CD14-positive monocyte (primary cell): ENCODE results near the gene SMIM22. TPM values are rescaled to one million over a fixed set of nuclear protein-coding genes. Genes with fewer than 3 reads are reported as not detected.

ENCODE experiments used
- DNase-seq, 3 donors: peaks; one replicate each; pipeline ENCODE4 v3.0.0-alpha.2; 2011 to 2022
- H2AFZ ChIP-seq: 2 replicates; pipeline ENCODE4 v1.6.0; 2012; ENCODE audit warnings: mild to moderate bottlenecking, low read depth, low read length, inconsistent platforms; ENCODE audit not compliant: insufficient read depth, poor library complexity, severe bottlenecking
- H3K27ac ChIP-seq, 2 donors: 1 replicate in 1 of 2; 2 replicates in 1 of 2; pipeline ENCODE4 v1.5.1; 2012 to 2013; ENCODE audit warnings: low read length in 2 of 2, control low read depth in 1 of 2, inconsistent platforms in 1 of 2, low read depth in 1 of 2, mild to moderate bottlenecking in 1 of 2
- H3K27me3 ChIP-seq, 2 donors: one replicate each; pipeline versions ENCODE4 v1.6.0 to v1.6.1; 2011 to 2013; ENCODE audit warnings: low read length in 2 of 2; ENCODE audit not compliant: control insufficient read depth in 2 of 2, insufficient read depth in 2 of 2
- H3K36me3 ChIP-seq, 2 donors: replicated peaks in 1 of 2; 1 replicate in 1 of 2; 2 replicates in 1 of 2; pipeline versions ENCODE4 v1.5.1 to v1.6.1; 2012 to 2013; ENCODE audit warnings: low read length in 2 of 2, control low read depth in 1 of 2, inconsistent platforms in 1 of 2, mild to moderate bottlenecking in 1 of 2; ENCODE audit not compliant: insufficient read depth in 2 of 2, control insufficient read depth in 1 of 2
- H3K4me1 ChIP-seq, 2 donors: 1 replicate in 1 of 2; 2 replicates in 1 of 2; pipeline versions ENCODE4 v1.5.1 to v1.6.1; 2012 to 2013; ENCODE audit warnings: low read length in 2 of 2, control low read depth in 1 of 2, inconsistent platforms in 1 of 2, mild to moderate bottlenecking in 1 of 2, moderate library complexity in 1 of 2; ENCODE audit not compliant: insufficient read depth in 2 of 2, control insufficient read depth in 1 of 2
- H3K4me2 ChIP-seq: replicated peaks from 2 replicates; pipeline ENCODE3; 2012; ENCODE audit warnings: low read length, moderate library complexity, mild to moderate bottlenecking; ENCODE audit not compliant: poor library complexity, severe bottlenecking; ENCODE audit errors: extremely low read depth
- H3K4me3 ChIP-seq, 3 experiments: fragments of 200-600 bp in 1 of 3; sonication (generic) in 1 of 3; replicated peaks in 1 of 3; 1 replicate in 2 of 3; 2 replicates in 1 of 3; pipeline ENCODE4 v1.5.1; 2011 to 2013; ENCODE audit warnings: low read length in 3 of 3, mild to moderate bottlenecking in 3 of 3, control low read depth in 2 of 3, low read depth in 2 of 3, inconsistent platforms in 1 of 3, moderate library complexity in 1 of 3
- H3K79me2 ChIP-seq: 2 replicates; pipeline ENCODE4 v1.6.0; 2012; ENCODE audit warnings: mild to moderate bottlenecking, control low read depth, inconsistent platforms, low read length, moderate library complexity; ENCODE audit not compliant: insufficient read depth
- H3K9ac ChIP-seq: 2 replicates; pipeline ENCODE4 v1.6.0; 2017; ENCODE audit warnings: low read length, mild to moderate bottlenecking; ENCODE audit not compliant: insufficient read depth, poor library complexity, severe bottlenecking
- H3K9me3 ChIP-seq, 2 donors: replicated peaks in 1 of 2; 1 replicate in 1 of 2; 2 replicates in 1 of 2; pipeline versions ENCODE4 v1.5.1 to v1.6.1; 2012 to 2013; ENCODE audit warnings: low read length in 2 of 2, control low read depth in 1 of 2; ENCODE audit not compliant: control insufficient read depth in 1 of 2, insufficient read depth in 1 of 2
- H4K20me1 ChIP-seq: 2 replicates; pipeline ENCODE4 v1.6.0; 2012; ENCODE audit warnings: mild to moderate bottlenecking, low read length, control low read depth, moderate library complexity; ENCODE audit not compliant: insufficient read depth
- H3K27ac Mint-ChIP-seq, 7 donors: one replicate each; pipeline ENCODE4 v1.8.0; 2020; ENCODE audit warnings: mild to moderate bottlenecking in 7 of 7, mixed read lengths in 7 of 7, moderate library complexity in 6 of 7, inconsistent platforms in 2 of 7
- H3K27me3 Mint-ChIP-seq, 3 donors: one replicate each; pipeline ENCODE4 v1.8.0; 2021 to 2022; ENCODE audit warnings: low read depth in 3 of 3, mild to moderate bottlenecking in 3 of 3, mixed read lengths in 3 of 3, moderate library complexity in 3 of 3, inconsistent platforms in 1 of 3
- H3K36me3 Mint-ChIP-seq, 2 donors: one replicate each; pipeline ENCODE4 v1.8.0; 2020; ENCODE audit warnings: mixed read lengths in 2 of 2, inconsistent platforms in 1 of 2, mild to moderate bottlenecking in 1 of 2
- H3K4me1 Mint-ChIP-seq: one replicate; pipeline ENCODE4 v1.8.0; 2020; ENCODE audit warnings: mild to moderate bottlenecking, mixed read lengths
- H3K4me3 Mint-ChIP-seq, 2 donors: one replicate each; pipeline ENCODE4 v1.8.0; 2020; ENCODE audit warnings: mild to moderate bottlenecking in 2 of 2, mixed read lengths in 2 of 2, moderate library complexity in 1 of 2
- H3K9me3 Mint-ChIP-seq, 7 donors: one replicate each; pipeline ENCODE4 v1.8.0; 2020 to 2022; ENCODE audit warnings: mixed read lengths in 7 of 7, mild to moderate bottlenecking in 6 of 7, moderate library complexity in 6 of 7, inconsistent platforms in 2 of 7
- WGBS: methylation state at CpG from one replicate; pipeline ENCODE4 v1.1.5; 2013; ENCODE audit warnings: missing lambda C conversion rate; ENCODE audit not compliant: insufficient coverage; 5-methylcytosine and 5-hydroxymethylcytosine counted together
- intact Hi-C, 2 donors: fragments of 100-400 bp; cut with micrococcal nuclease; formaldehyde crosslinking; loops; one replicate each; pipeline versions ENCODE4 v1.15.0 to v1.15.1; 2023
- polyA plus RNA-seq, 3 donors: library from polyadenylated mRNA; depleted of rRNA in 1 of 3; unstranded in 2 of 3; stranded (reverse) in 1 of 3; fragments of 300-500 nt in 2 of 3; fragments of >200 nt in 1 of 3; fragmentation: Illumina TruSeq in 2 of 3; gene quantifications; 1 replicate in 2 of 3; 2 replicates in 1 of 3; pipeline ENCODE4 v1.2.3, GENCODE V29; 2012 to 2021
- TF ChIP-seq, protein P1 (sequence below): fragments of 200-600 bp; IDR thresholded peaks from one replicate; pipeline ENCODE4 v1.8.0; 2022; ENCODE audit warnings: antibody characterized with exemption, mild to moderate bottlenecking

Gene SMIM22
- polyA plus RNA-seq, 3 donors, result not detected

DNA sequence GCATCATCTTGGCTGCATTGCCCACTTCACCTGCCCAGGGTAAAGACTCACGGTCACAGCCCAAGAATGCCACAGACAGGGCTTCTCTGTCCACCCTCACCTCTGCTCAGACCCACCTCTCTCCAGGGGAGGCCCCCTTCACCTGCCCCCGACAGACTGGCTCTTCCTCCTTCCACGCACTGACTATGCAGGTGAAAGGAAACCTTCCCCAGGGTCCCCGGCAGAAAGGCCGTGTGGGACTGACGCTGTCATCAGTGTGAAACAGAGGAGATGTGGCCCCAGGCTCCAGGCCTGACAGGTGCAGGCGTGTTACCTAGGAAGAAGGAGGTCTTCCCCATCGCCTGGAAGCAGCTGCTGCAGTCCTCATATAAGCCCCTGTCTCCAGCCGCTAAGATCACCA, 16.6 kb downstream of the SMIM22 start:
- no peaks in the 10 kb centered on the region for H3K4me1 Mint-ChIP-seq
- no peak overlapping the region for H3K4me3 Mint-ChIP-seq
- H3K27ac Mint-ChIP-seq, result peak overlapping the region in 2 of 7 donors; percentile 54 to 87
- intact Hi-C loops, result no loop called here
- H3K9me3 ChIP-seq, result no peaks in the 10 kb centered on the region
- H3K4me3 ChIP-seq, result no peak overlapping the region
- WGBS, result 97% methylated on average over 5 of the region's 9 CpGs
- peaks cover 69 to 97% of the 10 kb centered on the region in 2 donors for H3K36me3 Mint-ChIP-seq
- no peaks in the 10 kb centered on the region for H3K4me1 ChIP-seq
- TF ChIP-seq, protein P1, sequence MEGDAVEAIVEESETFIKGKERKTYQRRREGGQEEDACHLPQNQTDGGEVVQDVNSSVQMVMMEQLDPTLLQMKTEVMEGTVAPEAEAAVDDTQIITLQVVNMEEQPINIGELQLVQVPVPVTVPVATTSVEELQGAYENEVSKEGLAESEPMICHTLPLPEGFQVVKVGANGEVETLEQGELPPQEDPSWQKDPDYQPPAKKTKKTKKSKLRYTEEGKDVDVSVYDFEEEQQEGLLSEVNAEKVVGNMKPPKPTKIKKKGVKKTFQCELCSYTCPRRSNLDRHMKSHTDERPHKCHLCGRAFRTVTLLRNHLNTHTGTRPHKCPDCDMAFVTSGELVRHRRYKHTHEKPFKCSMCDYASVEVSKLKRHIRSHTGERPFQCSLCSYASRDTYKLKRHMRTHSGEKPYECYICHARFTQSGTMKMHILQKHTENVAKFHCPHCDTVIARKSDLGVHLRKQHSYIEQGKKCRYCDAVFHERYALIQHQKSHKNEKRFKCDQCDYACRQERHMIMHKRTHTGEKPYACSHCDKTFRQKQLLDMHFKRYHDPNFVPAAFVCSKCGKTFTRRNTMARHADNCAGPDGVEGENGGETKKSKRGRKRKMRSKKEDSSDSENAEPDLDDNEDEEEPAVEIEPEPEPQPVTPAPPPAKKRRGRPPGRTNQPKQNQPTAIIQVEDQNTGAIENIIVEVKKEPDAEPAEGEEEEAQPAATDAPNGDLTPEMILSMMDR, result no peak
- H3K9ac ChIP-seq, result no peak overlapping the region
- no peak overlapping the region for H2AFZ ChIP-seq
- H3K9me3 Mint-ChIP-seq, result peaks cover 0 to 1% (median 0%) of the 10 kb centered on the region in 7 donors
- no peak overlapping the region for H3K27ac ChIP-seq
- H4K20me1 ChIP-seq, result no peaks in the 10 kb centered on the region
- H3K27me3 ChIP-seq, result no peaks in the 10 kb centered on the region
- H3K4me2 ChIP-seq, result no peak overlapping the region
- H3K27me3 Mint-ChIP-seq, result peaks cover 0 to 2% (median 2%) of the 10 kb centered on the region in 3 donors
- H3K79me2 ChIP-seq, result peaks cover 4% of the 10 kb centered on the region
- DNase-seq, result no peak
- H3K36me3 ChIP-seq, result peaks cover 81 to 95% of the 10 kb centered on the region in 2 donors

DNA sequence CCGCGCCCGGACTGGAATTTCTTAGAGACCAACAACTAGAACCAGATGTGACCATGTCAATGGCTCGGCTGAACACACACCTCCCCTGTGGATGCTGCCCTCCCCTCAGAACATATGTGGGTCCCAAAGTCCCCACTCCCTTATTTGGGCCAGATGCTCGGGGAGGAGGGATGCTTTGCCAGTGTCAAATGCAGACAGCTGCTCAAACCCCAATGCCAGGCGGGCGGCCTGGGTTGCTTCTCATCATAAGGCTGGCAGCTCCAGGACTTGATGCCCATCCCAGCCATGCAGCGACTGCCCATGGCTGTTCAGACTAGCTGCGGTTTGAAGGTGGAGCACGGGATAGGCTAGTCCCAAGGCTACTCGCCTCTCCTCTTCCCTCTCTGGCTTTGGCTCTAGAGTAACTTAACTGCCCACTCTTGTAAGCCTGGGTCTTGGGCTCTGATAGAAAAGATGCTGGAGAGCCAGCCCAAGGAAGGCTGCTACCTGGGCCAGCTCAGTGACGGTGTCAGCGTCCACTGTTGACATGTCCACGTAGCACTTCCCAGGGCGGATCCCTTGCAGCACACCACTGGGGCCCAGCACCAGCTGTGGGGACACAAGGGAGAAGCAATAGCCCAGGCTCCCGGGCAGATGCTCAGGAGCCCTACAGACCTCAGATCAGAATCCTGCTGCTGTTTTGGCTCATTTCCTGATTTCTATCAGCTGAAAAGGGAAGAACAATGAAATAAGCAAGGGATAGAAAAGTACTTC, 18.3 kb downstream of the SMIM22 start:
- Histone ChIP-seq H4K20me1 (no peaks in the 10 kb centered on the region), H3K79me2 (no peaks in the 10 kb centered on the region), H3K36me3 (peaks cover 79 to 96% of the 10 kb centered on the region in 2 donors), H3K27me3 (no peaks in the 10 kb centered on the region), H3K4me2 (no peak overlapping the region), H2AFZ (no peak overlapping the region), H3K9me3 (no peaks in the 10 kb centered on the region), H3K27ac (no peak overlapping the region), H3K4me3 (no peak overlapping the region), H3K4me1 (no peaks in the 10 kb centered on the region), H3K9ac (no peak overlapping the region)
- H3K36me3 Mint-ChIP-seq, result peaks cover 75 to 98% of the 10 kb centered on the region in 2 donors
- TF ChIP-seq, protein P1, result no peak
- no peak overlapping the region for H3K4me3 Mint-ChIP-seq
- 94% methylated on average over 13 of the region's 16 CpGs for WGBS
- no peaks in the 10 kb centered on the region for H3K4me1 Mint-ChIP-seq
- H3K27me3 Mint-ChIP-seq, result peaks cover 0 to 2% (median 2%) of the 10 kb centered on the region in 3 donors
- H3K27ac Mint-ChIP-seq, result peak overlapping the region in 2 of 7 donors; percentile 46 to 73
- peaks cover 0 to 1% (median 0%) of the 10 kb centered on the region in 7 donors for H3K9me3 Mint-ChIP-seq
- no peak for DNase-seq
- intact Hi-C loops, result no loop called here
